Activated CD8-positive, alpha-beta T cell treated with anti-CD3 and anti-CD28 coated beads, Interleukin-2, amount 10 ng/mL, durations not matched to agents 7 days and 5 days (primary cell): ENCODE results near the gene COPG1. TPM values are rescaled to one million over a fixed set of nuclear protein-coding genes. Genes with fewer than 3 reads are reported as not detected.
A peak's percentile ranks its signal among the peaks of the same experiment; 100 is the strongest.
"Not testable (repeated sequence)": the region's sequence is repeated elsewhere in the genome, so short reads cannot be mapped to it uniquely, and the experiment has no call there.

Experiments used
- ATAC-seq: fragments of 150-1000 bp; cut with Tn5 transposase; one replicate; pipeline ENCODE4 v1.10.0; 2021; ENCODE audit warnings: moderate library complexity
- CTCF ChIA-PET: fragments of 350-600 bp; sonication (Branson Sonifier 250); formaldehyde crosslinking; loops from one replicate; lab custom pipeline; 2021; ENCODE audit warnings: antibody characterized with exemption; lab: Charles Lee
- POLR2A ChIA-PET: fragments of 350-600 bp; sonication (Branson Sonifier 250); formaldehyde crosslinking; loops from one replicate; lab custom pipeline; 2021; ENCODE audit warnings: antibody characterized with exemption; lab: Charles Lee
- DNase-seq: peaks from one replicate; pipeline ENCODE4 v3.0.0-alpha.2; 2020
- H3K27ac Mint-ChIP-seq: one replicate; pipeline ENCODE4 v1.8.0; 2021; ENCODE audit warnings: mild to moderate bottlenecking, mixed read lengths
- H3K27me3 Mint-ChIP-seq: one replicate; pipeline ENCODE4 v1.8.0; 2021; ENCODE audit warnings: low read depth, mixed read lengths
- H3K36me3 Mint-ChIP-seq: one replicate; pipeline ENCODE4 v1.8.0; 2021; ENCODE audit warnings: low read depth, mixed read lengths
- H3K4me1 Mint-ChIP-seq: one replicate; pipeline ENCODE4 v1.8.0; 2021; ENCODE audit warnings: low read depth, mixed read lengths
- H3K4me3 Mint-ChIP-seq: one replicate; pipeline ENCODE4 v1.8.0; 2021; ENCODE audit warnings: mild to moderate bottlenecking, mixed read lengths
- H3K9me3 Mint-ChIP-seq: one replicate; pipeline ENCODE4 v1.8.0; 2022; ENCODE audit warnings: mixed read lengths; ENCODE audit not compliant: insufficient read depth
- total RNA-seq, 2 experiments: library from RNA; stranded (reverse); gene quantifications; one replicate each; pipeline ENCODE4 v1.2.3, GENCODE V29; 2021

Gene COPG1
- total RNA-seq, 2 experiments from 2014 or later: 135 to 140 TPM

GRCh38 chr3:129261894-129262293, 12.5 kb downstream of the COPG1 start:
- CTCF ChIA-PET: interaction anchor here (1.1 to 1.2 kb wide), 2 partner anchors 100 to 292 kb away, joined by 3 to 5 read pairs; no protein-coding TSS in a partner anchor
- H3K4me3 Mint-ChIP-seq: no peak overlapping the region
- POLR2A ChIA-PET: interaction anchor here (1.0 to 1.2 kb wide), 2 partner anchors 52 to 55 kb away, joined by 3 read pairs; no protein-coding TSS in a partner anchor
- no peaks in the 10 kb centered on the region for H3K9me3 Mint-ChIP-seq
- DNase-seq: no peak
- H3K27ac Mint-ChIP-seq: no peak overlapping the region
- ATAC-seq: no peak
- H3K27me3 Mint-ChIP-seq: no peaks in the 10 kb centered on the region
- H3K4me1 Mint-ChIP-seq: no peaks in the 10 kb centered on the region
- peaks cover 76% of the 10 kb centered on the region for H3K36me3 Mint-ChIP-seq

GRCh38 chr3:129263161-129263910, 13.9 kb downstream of the COPG1 start:
- peaks cover 73% of the 10 kb centered on the region for H3K36me3 Mint-ChIP-seq
- DNase-seq (no peak), ATAC-seq (no peak)
- CTCF ChIA-PET: interaction anchor here (1.6 kb wide), 1 partner anchor 17 kb away, joined by 4 read pairs; no protein-coding TSS in a partner anchor
- no peaks in the 10 kb centered on the region for H3K9me3 Mint-ChIP-seq
- no peak overlapping the region for H3K4me3 Mint-ChIP-seq
- peak overlapping the region; percentile 54 for H3K27ac Mint-ChIP-seq
- POLR2A ChIA-PET: no interaction called here
- H3K27me3 Mint-ChIP-seq: no peaks in the 10 kb centered on the region
- no peaks in the 10 kb centered on the region for H3K4me1 Mint-ChIP-seq

GRCh38 chr3:129264994-129265393, 15.6 kb downstream of the COPG1 start:
- H3K9me3 Mint-ChIP-seq, H3K27me3 Mint-ChIP-seq, H3K4me3 Mint-ChIP-seq, H3K4me1 Mint-ChIP-seq, ATAC-seq, CTCF ChIA-PET, H3K27ac Mint-ChIP-seq, DNase-seq: not testable (repeated sequence)
- POLR2A ChIA-PET: interaction anchor here (2.0 kb wide), 1 partner anchor 51 kb away, joined by 8 read pairs; a partner anchor contains a TSS
- peaks cover 72% of the 10 kb centered on the region for H3K36me3 Mint-ChIP-seq

- ATAC-seq: no peak
- POLR2A ChIA-PET: interaction anchor here (1.8 to 2.0 kb wide), 2 partner anchors 17 to 49 kb away, joined by 5 to 8 read pairs; partner anchors contain the start of gene COPG1
- peaks cover 72% of the 10 kb centered on the region for H3K36me3 Mint-ChIP-seq
- no peak for DNase-seq
- H3K4me3 Mint-ChIP-seq: no peak overlapping the region
- CTCF ChIA-PET: no interaction called here
- H3K27ac Mint-ChIP-seq: no peak overlapping the region
- no peaks in the 10 kb centered on the region for H3K9me3 Mint-ChIP-seq
- H3K27me3 Mint-ChIP-seq: no peaks in the 10 kb centered on the region
- H3K4me1 Mint-ChIP-seq: no peaks in the 10 kb centered on the region
Measured at GRCh38 chr3:129266651-129267050, 17.2 kb downstream of the COPG1 start.

- CTCF ChIA-PET: no interaction called here
- Mint-ChIP-seq H3K36me3 (peaks cover 73% of the 10 kb centered on the region), H3K4me1 (no peaks in the 10 kb centered on the region)
Measured at GRCh38 chr3:129268396-129268795, 19.0 kb downstream of the COPG1 start.

GRCh38 chr3:129271674-129272073, 22.3 kb downstream of the COPG1 start:
- H3K9me3 Mint-ChIP-seq: no peaks in the 10 kb centered on the region
- no peak overlapping the region for H3K27ac Mint-ChIP-seq
- CTCF ChIA-PET: no interaction called here
- no peaks in the 10 kb centered on the region for H3K27me3 Mint-ChIP-seq
- no peak overlapping the region for H3K4me3 Mint-ChIP-seq
- peaks cover 11% of the 10 kb centered on the region for H3K4me1 Mint-ChIP-seq
- POLR2A ChIA-PET: no interaction called here
- peaks cover 80% of the 10 kb centered on the region for H3K36me3 Mint-ChIP-seq
- DNase-seq (no peak), ATAC-seq (no peak)

More at GRCh38 chr3:129268396-129268795, 19.0 kb downstream of the COPG1 start:
- DNase-seq: no peak
- ATAC-seq: no peak
- POLR2A ChIA-PET: no interaction called here
- no peaks in the 10 kb centered on the region for H3K9me3 Mint-ChIP-seq
- H3K27me3 Mint-ChIP-seq: no peaks in the 10 kb centered on the region
- H3K4me3 Mint-ChIP-seq: no peak overlapping the region
- H3K27ac Mint-ChIP-seq: no peak overlapping the region

- H3K27ac Mint-ChIP-seq: peak overlapping the region; percentile 20
- no peak overlapping the region for H3K4me3 Mint-ChIP-seq
- peaks cover 69% of the 10 kb centered on the region for H3K36me3 Mint-ChIP-seq
- CTCF ChIA-PET: interaction anchor here (1.0 to 1.4 kb wide), 2 partner anchors 130 to 306 kb away, joined by 3 to 8 read pairs; no protein-coding TSS in a partner anchor
- DNase-seq (peak; percentile 33), ATAC-seq (no peak)
- no peaks in the 10 kb centered on the region for H3K9me3 Mint-ChIP-seq
- POLR2A ChIA-PET: interaction anchor here (1.0 kb wide), 1 partner anchor 36 kb away, joined by 3 read pairs; no protein-coding TSS in a partner anchor
- H3K4me1 Mint-ChIP-seq: peaks cover 41% of the 10 kb centered on the region
- H3K27me3 Mint-ChIP-seq: no peaks in the 10 kb centered on the region
Measured at GRCh38 chr3:129276385-129276784, 27.0 kb downstream of the COPG1 start.

- no peak for DNase-seq
- POLR2A ChIA-PET: interaction anchor here (0.5 to 3.0 kb wide), 7 partner anchors 22 to 388 kb away, joined by 3 to 47 read pairs (median 3); a partner anchor contains a TSS
- Mint-ChIP-seq H3K9me3 (no peaks in the 10 kb centered on the region), H3K4me3 (peak overlapping the region; percentile 98), H3K27me3 (no peaks in the 10 kb centered on the region), H3K4me1 (peaks cover 56% of the 10 kb centered on the region), H3K27ac (peak overlapping the region; percentile 92), H3K36me3 (peaks cover 72% of the 10 kb centered on the region)
- CTCF ChIA-PET: interaction anchor here (0.7 to 1.4 kb wide), 4 partner anchors 14 to 308 kb away, joined by 3 to 8 read pairs (median 4); no protein-coding TSS in a partner anchor
- no peak for ATAC-seq
Measured at GRCh38 chr3:129277829-129278271, 28.4 kb downstream of the COPG1 start.

GRCh38 chr3:129278439-129278965, 29.1 kb downstream of the COPG1 start, which contains the start of gene HMCES:
Gene HMCES, plus strand, starts transcription at chr3:129278870. Its CDS starts 863 bp downstream, at chr3:129279733.
- H3K27ac Mint-ChIP-seq: peak within 1 kb of the TSS; percentile 99
- peaks cover 60% of the 10 kb centered on the region for H3K4me1 Mint-ChIP-seq
- peak; percentile 91 for ATAC-seq
- POLR2A ChIA-PET: interaction anchor here (0.5 to 3.0 kb wide), 12 partner anchors 11 to 389 kb away, joined by 3 to 47 read pairs (median 3); partner anchors contain the start of gene RAB43
- no peaks in the 10 kb centered on the region for H3K27me3 Mint-ChIP-seq
- peak within 1 kb of the TSS; percentile 98 for H3K4me3 Mint-ChIP-seq
- DNase-seq: peak; percentile 96
- CTCF ChIA-PET: interaction anchor here (0.7 to 2.4 kb wide), 6 partner anchors 13 to 262 kb away, joined by 3 to 17 read pairs (median 4); a partner anchor contains a TSS
- no peaks in the 10 kb centered on the region for H3K9me3 Mint-ChIP-seq
- peaks cover 72% of the 10 kb centered on the region for H3K36me3 Mint-ChIP-seq

- ChIA-PET CTCF (interaction anchor here (0.8 to 2.4 kb wide), 9 partner anchors 10 to 308 kb away, joined by 3 to 17 read pairs (median 3); a partner anchor contains a TSS), POLR2A (interaction anchor here (0.6 to 3.0 kb wide), 14 partner anchors 10 to 309 kb away, joined by 3 to 47 read pairs (median 4); partner anchors contain the start of genes CNBP, COPG1 and RAB43)
- Mint-ChIP-seq H3K9me3 (no peaks in the 10 kb centered on the region), H3K27me3 (no peaks in the 10 kb centered on the region), H3K4me1 (peaks cover 60% of the 10 kb centered on the region), H3K36me3 (peaks cover 68% of the 10 kb centered on the region), H3K4me3 (peak overlapping the region; percentile 98), H3K27ac (peak overlapping the region; percentile 99)
- DNase-seq (peak; percentile 74), ATAC-seq (peak; percentile 47)
Measured at GRCh38 chr3:129278966-129279906, 29.8 kb downstream of the COPG1 start.
